ENCODE data around the gene ERG. TPM values are rescaled to one million over a fixed set of nuclear protein-coding genes. Genes with fewer than 3 reads are reported as not detected.

The ERG gene
- total and polyA plus RNA-seq, 2 donors (not counting 1 experiment from before 2014, with no cell fraction given): under 0.01 TPM; not detected in 1

- H3K27me3 ChIP-seq (ENCODE audit: control insufficient read depth, insufficient read depth, low read length): no peaks in the 10 kb centered on the region
- no peak for DNase-seq (ENCODE audit: low read depth in 2 of 2)
- H3K36me3 ChIP-seq (ENCODE audit: control insufficient read depth, insufficient read depth, low read length): no peaks in the 10 kb centered on the region
- H3K4me3 ChIP-seq (replicated peaks in 1 of 4; ENCODE audit: control extremely low read depth in 1 of 4, insufficient read depth in 1 of 4, low read depth in 3 of 4, low read length in 4 of 4): no peak overlapping the region
- H4K20me1 ChIP-seq (ENCODE audit: control insufficient read depth, extremely low read depth, insufficient read depth, low read length): no peaks in the 10 kb centered on the region
- TF ChIP-seq EZH2 (IDR thresholded peaks at IDR 0.05; ENCODE audit: low read length, missing control alignments) (no peak), CTCF (conservative IDR thresholded peaks at IDR 0.05 in 1 of 2, IDR thresholded peaks at IDR 0.05 in 1 of 2; ENCODE audit: low read depth in 1 of 2, low read length in 2 of 2) (no peak)
- no peaks in the 10 kb centered on the region for H3K79me2 ChIP-seq (ENCODE audit: control insufficient read depth, insufficient read depth, low read length)
- H2AFZ ChIP-seq (ENCODE audit: low read length): no peak overlapping the region
- no peak overlapping the region for H3K4me2 ChIP-seq (ENCODE audit: extremely low read depth, insufficient read depth, low read length)
- H3K4me1 ChIP-seq (ENCODE audit: control insufficient read depth, extremely low read depth, insufficient read depth, low read length): no peaks in the 10 kb centered on the region
- H3K9ac ChIP-seq (ENCODE audit: insufficient read depth, low read length): no peak overlapping the region
- H3K9me3 ChIP-seq (ENCODE audit: control insufficient read depth, insufficient read depth, low read depth, low read length): no peaks in the 10 kb centered on the region
- no peak overlapping the region for H3K27ac ChIP-seq (ENCODE audit: insufficient read depth, low read length)
Measured at GRCh38 chr21:38341546-38342012, 156.7 kb downstream of the ERG start.

- Histone ChIP-seq H3K36me3 (ENCODE audit: control insufficient read depth, insufficient read depth, low read length) (no peaks in the 10 kb centered on the region), H3K79me2 (ENCODE audit: control insufficient read depth, insufficient read depth, low read length) (no peaks in the 10 kb centered on the region), H3K9ac (ENCODE audit: insufficient read depth, low read length) (no peak overlapping the region), H3K9me3 (ENCODE audit: control insufficient read depth, insufficient read depth, low read depth, low read length) (no peaks in the 10 kb centered on the region), H3K27me3 (ENCODE audit: control insufficient read depth, insufficient read depth, low read length) (no peaks in the 10 kb centered on the region), H3K4me3 (replicated peaks in 1 of 4; ENCODE audit: control extremely low read depth in 1 of 4, insufficient read depth in 1 of 4, low read depth in 3 of 4, low read length in 4 of 4) (no peak overlapping the region), H3K4me2 (ENCODE audit: extremely low read depth, insufficient read depth, low read length) (no peak overlapping the region), H4K20me1 (ENCODE audit: control insufficient read depth, extremely low read depth, insufficient read depth, low read length) (no peaks in the 10 kb centered on the region), H3K4me1 (ENCODE audit: control insufficient read depth, extremely low read depth, insufficient read depth, low read length) (no peaks in the 10 kb centered on the region), H2AFZ (ENCODE audit: low read length) (no peak overlapping the region), H3K27ac (ENCODE audit: insufficient read depth, low read length) (no peak overlapping the region)
- TF ChIP-seq CTCF (conservative IDR thresholded peaks at IDR 0.05 in 1 of 2, IDR thresholded peaks at IDR 0.05 in 1 of 2; ENCODE audit: low read depth in 1 of 2, low read length in 2 of 2): no peak
- DNase-seq (ENCODE audit: low read depth in 2 of 2): no peak
Measured at GRCh38 chr21:38340131-38340530, 158.1 kb downstream of the ERG start.

GRCh38 chr21:38337793-38338192, 160.5 kb downstream of the ERG start:
- Histone ChIP-seq H3K4me3 (replicated peaks in 1 of 4; ENCODE audit: control extremely low read depth in 1 of 4, insufficient read depth in 1 of 4, low read depth in 3 of 4, low read length in 4 of 4) (no peak overlapping the region), H4K20me1 (ENCODE audit: control insufficient read depth, extremely low read depth, insufficient read depth, low read length) (no peaks in the 10 kb centered on the region), H3K4me1 (ENCODE audit: control insufficient read depth, extremely low read depth, insufficient read depth, low read length) (no peaks in the 10 kb centered on the region), H3K27ac (ENCODE audit: insufficient read depth, low read length) (no peak overlapping the region), H3K36me3 (ENCODE audit: control insufficient read depth, insufficient read depth, low read length) (no peaks in the 10 kb centered on the region), H3K9ac (ENCODE audit: insufficient read depth, low read length) (no peak overlapping the region), H3K27me3 (ENCODE audit: control insufficient read depth, insufficient read depth, low read length) (no peaks in the 10 kb centered on the region), H3K79me2 (ENCODE audit: control insufficient read depth, insufficient read depth, low read length) (no peaks in the 10 kb centered on the region), H3K4me2 (ENCODE audit: extremely low read depth, insufficient read depth, low read length) (no peak overlapping the region), H3K9me3 (ENCODE audit: control insufficient read depth, insufficient read depth, low read depth, low read length) (no peaks in the 10 kb centered on the region), H2AFZ (ENCODE audit: low read length) (no peak overlapping the region)
- DNase-seq (ENCODE audit: low read depth in 2 of 2): no peak
- TF ChIP-seq EZH2 (IDR thresholded peaks at IDR 0.05; ENCODE audit: low read length, missing control alignments) (no peak), CTCF (conservative IDR thresholded peaks at IDR 0.05 in 1 of 2, IDR thresholded peaks at IDR 0.05 in 1 of 2; ENCODE audit: low read depth in 1 of 2, low read length in 2 of 2) (no peak)

Measured in fibroblast of lung (primary cell).